Measurements from ENCODE around the gene KRTAP10-7. TPM values are rescaled to one million over a fixed set of nuclear protein-coding genes. Genes with fewer than 3 reads are reported as not detected.

KRTAP10-7 gene
- total RNA-seq, 4 donors from 2014 or later: not detected

GRCh38 chr21:44558695-44559094 lies 41.7 kb upstream of the KRTAP10-7 start, which contains the start of gene KRTAP10-3:
Gene KRTAP10-3, minus strand, starts transcription at chr21:44558795. Its CDS starts 80 bp downstream, at chr21:44558715.
- Histone ChIP-seq H3K27ac (no peak within 1 kb of the TSS), H3K36me3 (no peaks in the 10 kb centered on the region), H3K4me1 (no peaks in the 10 kb centered on the region), H3K27me3 (peaks cover 25% of the 10 kb centered on the region), H3K4me3 (no peak within 1 kb of the TSS), H3K9me3 (no peaks in the 10 kb centered on the region)
- no peak for TF ChIP-seq POLR2A (IDR thresholded peaks at IDR 0.05)
- no peak for TF ChIP-seq POLR2AphosphoS5 (IDR thresholded peaks at IDR 0.05)
- TF ChIP-seq EP300 (IDR thresholded peaks at IDR 0.05; ENCODE audit: low read depth): no peak
- TF ChIP-seq, protein P1, sequence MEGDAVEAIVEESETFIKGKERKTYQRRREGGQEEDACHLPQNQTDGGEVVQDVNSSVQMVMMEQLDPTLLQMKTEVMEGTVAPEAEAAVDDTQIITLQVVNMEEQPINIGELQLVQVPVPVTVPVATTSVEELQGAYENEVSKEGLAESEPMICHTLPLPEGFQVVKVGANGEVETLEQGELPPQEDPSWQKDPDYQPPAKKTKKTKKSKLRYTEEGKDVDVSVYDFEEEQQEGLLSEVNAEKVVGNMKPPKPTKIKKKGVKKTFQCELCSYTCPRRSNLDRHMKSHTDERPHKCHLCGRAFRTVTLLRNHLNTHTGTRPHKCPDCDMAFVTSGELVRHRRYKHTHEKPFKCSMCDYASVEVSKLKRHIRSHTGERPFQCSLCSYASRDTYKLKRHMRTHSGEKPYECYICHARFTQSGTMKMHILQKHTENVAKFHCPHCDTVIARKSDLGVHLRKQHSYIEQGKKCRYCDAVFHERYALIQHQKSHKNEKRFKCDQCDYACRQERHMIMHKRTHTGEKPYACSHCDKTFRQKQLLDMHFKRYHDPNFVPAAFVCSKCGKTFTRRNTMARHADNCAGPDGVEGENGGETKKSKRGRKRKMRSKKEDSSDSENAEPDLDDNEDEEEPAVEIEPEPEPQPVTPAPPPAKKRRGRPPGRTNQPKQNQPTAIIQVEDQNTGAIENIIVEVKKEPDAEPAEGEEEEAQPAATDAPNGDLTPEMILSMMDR (IDR thresholded peaks at IDR 0.05): no peak
- DNase-seq: no peak
- intact Hi-C loops (cut with DNase I; ENCODE audit: low total_unique reads): no loop called here
- 66% methylated on average over 5 of the region's 5 CpGs; no CpG with 5 or more reads in 1 of the 2 donors for WGBS, 2 donors (ENCODE audit: low coverage in 1 of 2)
- in situ Hi-C loops (cut with MboI; ENCODE audit: low pct_ligation_motif_present in 1 of 4, low pct_unique_long_range_greater_than_20kb in 1 of 4, low sequenced_read_pairs in 3 of 4): no loop called here

DNA sequence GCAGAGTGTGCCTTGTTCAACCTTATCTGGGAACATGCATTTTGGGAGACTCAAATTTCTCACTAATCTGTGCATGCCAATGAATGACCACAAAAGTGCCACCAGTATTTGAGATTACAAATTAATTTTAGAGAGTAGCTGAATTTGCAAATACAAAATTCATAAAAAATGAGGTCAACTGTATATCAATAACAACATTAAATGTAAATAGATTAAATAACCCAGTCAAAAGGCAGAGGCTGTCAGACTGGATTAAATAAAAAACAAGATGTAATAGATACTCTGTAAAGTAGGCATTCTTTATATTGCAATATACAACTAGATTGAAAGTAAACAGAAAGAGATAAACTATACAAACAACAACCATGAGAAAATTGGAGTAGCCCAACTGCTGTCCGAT lies 36.3 kb upstream of the KRTAP10-7 start:
- Histone ChIP-seq H3K27ac (no peak overlapping the region), H3K27me3 (peaks cover 6% of the 10 kb centered on the region), H3K9me3 (no peaks in the 10 kb centered on the region), H3K36me3 (no peaks in the 10 kb centered on the region), H3K4me3 (no peak overlapping the region), H3K4me1 (no peaks in the 10 kb centered on the region)
- DNase-seq: no peak
- intact Hi-C loops (cut with DNase I; ENCODE audit: low total_unique reads) (no loop called here), in situ Hi-C loops (cut with MboI; ENCODE audit: low pct_ligation_motif_present in 1 of 4, low pct_unique_long_range_greater_than_20kb in 1 of 4, low sequenced_read_pairs in 3 of 4) (no loop called here)
- TF ChIP-seq EP300 (IDR thresholded peaks at IDR 0.05; ENCODE audit: low read depth) (no peak), POLR2AphosphoS5 (IDR thresholded peaks at IDR 0.05) (no peak)
- TF ChIP-seq, protein P1 (IDR thresholded peaks at IDR 0.05): no peak
- WGBS, 2 donors (ENCODE audit: low coverage in 1 of 2): 75 to 91% methylated on average over 1 of the region's 1 CpG

GRCh38 chr21:44564886-44565598 lies 35.4 kb upstream of the KRTAP10-7 start:
- Histone ChIP-seq H3K9me3 (no peaks in the 10 kb centered on the region), H3K27ac (no peak overlapping the region), H3K36me3 (no peaks in the 10 kb centered on the region), H3K4me3 (no peak overlapping the region), H3K27me3 (peaks cover 6% of the 10 kb centered on the region), H3K4me1 (no peaks in the 10 kb centered on the region)
- in situ Hi-C loops (cut with MboI; ENCODE audit: low pct_ligation_motif_present in 1 of 4, low pct_unique_long_range_greater_than_20kb in 1 of 4, low sequenced_read_pairs in 3 of 4) (no loop called here), intact Hi-C loops (cut with DNase I; ENCODE audit: low total_unique reads) (no loop called here)
- TF ChIP-seq, protein P1 (IDR thresholded peaks at IDR 0.05): no peak
- TF ChIP-seq EP300 (IDR thresholded peaks at IDR 0.05; ENCODE audit: low read depth): no peak
- no peak for TF ChIP-seq POLR2A (IDR thresholded peaks at IDR 0.05)
- TF ChIP-seq POLR2AphosphoS5 (IDR thresholded peaks at IDR 0.05): no peak
- 0 to 27% methylated on average over 1 of the region's 1 CpG for WGBS, 2 donors (ENCODE audit: low coverage in 1 of 2)
- no peak for DNase-seq

DNA sequence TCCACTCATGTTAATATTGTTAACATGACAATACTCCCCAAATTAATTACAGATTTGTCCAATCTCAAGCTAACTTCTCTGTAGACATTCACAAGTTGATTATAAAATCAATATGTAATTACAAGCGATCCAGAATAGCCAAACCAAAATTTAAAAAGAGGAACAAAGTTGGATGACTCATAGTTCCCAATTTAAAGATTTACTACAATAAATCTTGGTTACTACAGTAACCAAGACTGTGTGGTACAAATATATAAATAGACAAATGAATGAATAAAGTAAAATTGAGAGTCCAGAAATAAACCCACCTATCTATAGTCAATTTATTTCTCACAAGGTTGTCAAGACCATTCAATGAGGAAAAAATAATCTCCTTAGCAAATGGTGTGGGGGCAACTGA lies 34.0 kb upstream of the KRTAP10-7 start:
- intact Hi-C loops (cut with DNase I; ENCODE audit: low total_unique reads) (no loop called here), in situ Hi-C loops (cut with MboI; ENCODE audit: low pct_ligation_motif_present in 1 of 4, low pct_unique_long_range_greater_than_20kb in 1 of 4, low sequenced_read_pairs in 3 of 4) (no loop called here)
- no peak for DNase-seq
- H3K9me3 ChIP-seq: no peaks in the 10 kb centered on the region
- no peak for TF ChIP-seq EP300 (IDR thresholded peaks at IDR 0.05; ENCODE audit: low read depth)
- peaks cover 6% of the 10 kb centered on the region for H3K27me3 ChIP-seq
- no peaks in the 10 kb centered on the region for H3K36me3 ChIP-seq
- WGBS, 2 donors (ENCODE audit: low coverage in 1 of 2): 33 to 40% methylated on average over 1 of the region's 1 CpG
- H3K4me1 ChIP-seq: no peaks in the 10 kb centered on the region
- H3K4me3 ChIP-seq: no peak overlapping the region
- H3K27ac ChIP-seq: no peak overlapping the region
